NOMO-1 treated with DMSO at 0.1 percent for 48 hours (cell line): Measurements from ENCODE around the gene SLC24A3.

Experiments
- DNase-seq: peaks from one replicate; lab custom pipeline; 2025; ENCODE audit not compliant: unreplicated experiment; lab: John Stamatoyannopoulos, UW

Gene SLC24A3

DNA sequence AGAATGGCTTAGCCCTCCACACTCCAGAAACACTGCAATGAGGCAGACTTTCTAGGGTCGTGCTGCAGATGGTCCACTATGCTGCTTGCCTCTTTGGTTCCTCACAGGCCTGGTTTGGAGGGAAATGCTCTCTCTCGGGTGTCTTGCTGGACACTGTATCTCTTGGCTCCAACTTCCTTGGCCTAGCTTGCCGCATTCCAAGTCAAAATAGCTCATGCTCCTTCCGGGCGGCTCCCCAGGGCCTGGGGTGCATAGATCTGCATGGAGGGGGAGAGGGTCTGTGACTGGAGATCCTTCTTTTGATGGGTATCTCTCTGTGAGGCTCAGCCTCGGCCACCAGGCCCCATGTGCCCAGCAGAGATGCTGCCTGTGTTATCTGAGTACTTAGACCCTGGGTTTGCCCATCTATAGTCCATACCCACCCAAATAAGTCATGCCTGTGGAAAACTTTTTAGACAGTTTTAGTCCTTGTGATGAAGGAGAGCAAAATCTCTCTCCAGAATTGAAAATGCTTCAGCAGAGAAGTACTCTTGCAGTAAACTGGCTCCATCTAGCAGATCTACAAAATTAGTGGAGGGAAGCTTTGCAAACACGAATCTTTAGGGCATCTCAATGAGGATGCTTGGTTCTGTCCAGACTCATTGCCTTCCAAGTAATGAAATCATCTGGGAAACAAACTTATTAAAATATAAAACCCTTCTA is 281.5 kb downstream of the SLC24A3 start:
- DNase-seq = no peak

DNA sequence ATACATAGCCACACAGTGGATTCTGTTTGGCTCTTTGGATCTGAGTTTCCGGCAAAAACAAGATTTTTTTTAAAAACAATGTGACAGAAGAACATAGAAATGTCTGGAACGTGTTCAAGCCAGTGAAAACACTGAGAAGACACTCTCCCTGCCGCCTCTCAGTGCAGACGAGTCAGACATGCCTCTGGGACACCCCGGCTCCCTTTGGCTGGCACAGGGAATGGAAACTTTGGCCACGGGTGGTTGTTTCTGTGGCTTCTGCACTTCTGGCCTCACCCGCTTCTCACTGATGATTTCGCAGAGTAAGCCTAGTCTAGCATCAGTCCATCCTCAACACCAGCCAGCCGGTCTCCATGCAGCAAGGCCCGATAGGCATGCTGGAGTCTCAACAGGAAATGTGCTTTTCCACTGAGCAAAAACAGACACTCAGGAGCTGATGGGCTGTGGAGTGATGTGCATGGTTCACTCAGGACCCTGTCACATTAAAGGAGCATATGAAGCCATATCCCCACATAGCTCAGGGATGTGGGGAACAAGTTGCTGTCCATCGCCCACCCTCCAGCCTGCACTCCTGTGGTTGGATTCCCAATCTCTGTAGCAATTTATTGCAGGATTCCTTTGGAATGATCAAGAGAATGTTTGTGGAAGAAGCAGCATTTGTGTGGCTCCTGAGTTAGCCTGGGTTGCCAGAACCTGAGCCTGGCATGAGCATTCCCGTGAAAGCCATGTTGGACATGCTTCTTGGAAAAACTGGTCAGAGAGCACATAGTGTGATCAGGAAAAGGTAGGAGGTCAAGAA is 283.7 kb downstream of the SLC24A3 start:
- DNase-seq = no peak

DNA sequence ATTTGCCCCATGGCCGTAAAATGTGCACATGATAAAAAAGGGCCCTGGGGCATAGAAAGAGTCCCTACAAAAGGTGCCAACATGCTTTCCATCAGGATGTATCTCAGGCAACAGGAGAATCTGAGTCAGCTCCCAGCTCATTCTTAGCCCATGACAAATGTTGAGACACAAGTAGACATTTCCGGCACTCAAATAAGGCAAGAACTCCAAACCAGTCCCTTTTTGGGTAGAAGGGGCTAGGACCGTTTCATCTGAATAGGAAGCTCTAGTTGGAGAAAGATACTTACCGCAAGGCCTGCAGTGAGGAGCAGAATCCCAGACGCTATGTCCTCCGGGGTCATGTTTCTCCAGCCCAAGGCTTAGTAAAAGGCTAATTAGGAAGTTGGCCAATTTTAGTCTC is 284.6 kb downstream of the SLC24A3 start:
- no peak for DNase-seq

DNA sequence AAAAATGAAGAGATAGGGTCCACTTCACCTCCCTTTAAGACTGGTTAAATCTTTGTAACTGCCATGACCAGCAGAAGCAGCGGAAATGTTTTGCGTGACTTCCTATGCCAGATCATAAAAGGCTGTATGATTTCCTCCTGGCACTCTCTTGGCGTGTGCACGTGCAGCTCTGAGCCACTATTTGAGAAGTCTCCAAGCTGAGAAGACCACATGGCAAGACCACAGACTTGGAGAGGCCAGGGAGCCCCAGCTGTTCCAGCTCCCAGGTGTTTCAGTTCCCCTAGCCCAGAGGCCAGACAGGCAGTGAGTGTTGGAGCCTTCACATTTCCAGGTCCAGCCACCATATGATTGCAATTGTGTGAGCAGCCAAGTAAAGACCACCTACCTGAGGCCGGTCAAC is 286.3 kb downstream of the SLC24A3 start:
- DNase-seq = no peak

DNA sequence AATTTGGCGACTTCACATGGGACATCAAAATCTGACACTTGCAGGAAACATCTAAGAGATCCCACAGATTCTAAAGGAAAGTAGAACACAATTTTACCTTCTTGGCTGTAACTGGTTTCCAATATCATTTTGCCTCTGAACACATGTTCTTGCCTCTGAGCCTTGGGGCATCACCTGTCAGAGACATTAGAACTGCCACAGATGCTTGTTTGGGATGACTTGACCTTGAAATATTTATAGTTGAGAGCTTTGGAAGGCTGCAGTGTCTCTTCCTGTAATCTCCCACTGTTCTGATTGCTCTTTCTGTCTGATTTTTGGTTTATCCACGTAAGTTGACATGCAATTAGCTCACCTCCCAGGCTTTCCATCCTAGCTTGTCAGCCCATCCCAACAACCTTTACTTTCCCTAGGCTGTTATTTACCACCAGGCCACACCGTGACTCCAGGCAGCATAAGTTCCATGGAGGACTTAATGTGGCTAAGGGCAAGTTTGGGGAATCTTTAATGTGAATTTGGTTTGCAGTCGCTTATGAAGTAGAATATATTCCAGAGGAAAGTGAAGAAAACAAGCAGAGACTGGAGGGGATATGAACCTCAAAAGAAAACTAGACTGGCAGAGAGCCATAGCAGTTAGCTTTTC is 289.2 kb downstream of the SLC24A3 start:
- DNase-seq = no peak

DNA sequence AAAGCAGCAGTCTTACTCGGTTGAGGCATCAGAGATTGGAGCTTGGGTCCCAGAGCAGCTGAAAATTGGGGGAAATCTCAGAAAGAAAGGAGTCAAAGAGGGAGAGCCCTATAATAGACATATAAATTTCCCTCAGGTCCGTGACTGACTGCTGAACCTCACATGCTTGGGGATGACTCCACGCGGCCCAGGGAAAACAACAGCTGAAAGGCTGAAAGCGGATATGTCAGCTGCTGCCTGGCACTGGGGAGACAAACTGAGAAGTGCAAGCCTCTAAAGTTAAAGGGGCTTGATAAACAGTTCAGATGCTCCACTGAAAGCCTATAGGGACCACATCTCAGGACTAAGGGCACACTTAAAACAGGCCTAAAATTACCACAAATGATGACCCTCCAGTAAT is 289.7 kb downstream of the SLC24A3 start:
- no peak for DNase-seq

DNA sequence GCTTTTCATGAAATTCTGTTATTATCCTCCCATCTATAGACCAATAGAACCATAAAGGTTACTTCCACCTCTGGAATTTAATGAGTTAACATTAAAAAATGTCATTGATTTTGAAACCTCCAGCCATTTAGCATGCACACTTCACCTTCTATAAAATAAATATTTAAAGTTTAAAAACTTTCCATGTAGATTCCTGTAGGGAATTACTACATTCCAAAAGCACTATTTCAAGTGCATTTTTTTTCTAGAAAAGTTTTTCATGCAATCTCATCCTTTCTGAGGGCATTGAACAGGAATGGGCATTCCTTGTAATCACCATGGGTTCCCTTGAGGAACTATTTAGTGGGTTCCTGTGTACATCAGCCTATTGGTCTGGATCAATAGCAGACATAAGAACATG is 291.8 kb downstream of the SLC24A3 start:
- DNase-seq = no peak

DNA sequence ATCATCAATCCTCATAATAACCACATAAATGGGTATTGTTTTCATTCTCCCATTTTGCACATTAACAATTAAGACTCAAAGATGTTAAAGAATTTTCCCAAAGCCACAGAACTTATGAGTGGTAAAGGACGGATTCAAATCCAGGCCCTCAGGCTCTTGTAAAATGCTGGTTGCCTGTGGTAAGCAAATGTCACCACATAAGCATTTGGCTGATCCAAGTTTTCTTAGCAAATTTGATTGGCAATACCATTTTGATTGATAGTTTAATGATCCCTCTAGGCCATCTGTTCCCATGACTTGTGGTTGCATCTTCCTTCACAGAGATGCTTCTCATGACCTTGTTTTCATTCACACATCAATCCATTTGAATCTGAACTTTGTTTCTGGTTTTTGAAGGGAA is 293.6 kb downstream of the SLC24A3 start:
- DNase-seq = no peak

DNA sequence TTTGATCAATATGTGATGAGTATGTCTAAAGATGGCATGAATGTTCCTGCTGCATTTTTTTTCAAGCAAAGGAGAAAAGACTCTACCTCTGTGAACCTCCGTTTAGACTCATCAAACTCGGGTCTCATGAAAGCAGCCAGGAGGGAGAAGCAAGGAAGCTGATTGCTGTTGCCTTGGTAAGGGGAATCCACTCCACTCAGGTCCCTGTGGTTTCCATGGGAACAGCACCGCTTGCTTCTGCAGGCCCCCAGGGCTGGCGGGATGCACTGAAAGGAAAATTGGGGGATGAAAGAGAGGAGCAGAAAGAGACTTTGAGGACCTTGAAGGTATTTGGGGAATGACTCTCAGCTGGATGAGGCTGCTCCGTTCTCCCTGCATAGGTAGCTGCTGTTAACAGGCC is 296.0 kb downstream of the SLC24A3 start:
- DNase-seq = no peak

DNA sequence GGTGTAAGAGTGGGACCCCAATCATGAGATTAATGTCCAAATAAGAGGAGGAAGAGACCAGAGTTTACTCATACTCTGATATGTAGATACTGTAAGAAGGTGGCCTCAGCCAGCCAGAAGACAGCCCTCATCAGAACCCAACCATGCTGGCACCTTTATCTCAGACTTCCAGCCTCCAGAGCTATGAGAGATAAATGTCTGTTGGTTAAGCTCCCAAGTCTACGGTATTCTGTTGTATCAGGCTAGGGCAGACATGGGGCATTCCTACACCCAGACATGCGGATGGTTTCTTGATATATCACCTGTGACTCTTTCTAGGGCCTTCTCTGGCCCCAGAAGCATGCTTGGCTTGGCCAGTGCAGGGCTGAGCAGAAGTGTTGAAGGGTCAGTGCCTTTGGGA is 298.2 kb downstream of the SLC24A3 start:
- no peak for DNase-seq

DNA sequence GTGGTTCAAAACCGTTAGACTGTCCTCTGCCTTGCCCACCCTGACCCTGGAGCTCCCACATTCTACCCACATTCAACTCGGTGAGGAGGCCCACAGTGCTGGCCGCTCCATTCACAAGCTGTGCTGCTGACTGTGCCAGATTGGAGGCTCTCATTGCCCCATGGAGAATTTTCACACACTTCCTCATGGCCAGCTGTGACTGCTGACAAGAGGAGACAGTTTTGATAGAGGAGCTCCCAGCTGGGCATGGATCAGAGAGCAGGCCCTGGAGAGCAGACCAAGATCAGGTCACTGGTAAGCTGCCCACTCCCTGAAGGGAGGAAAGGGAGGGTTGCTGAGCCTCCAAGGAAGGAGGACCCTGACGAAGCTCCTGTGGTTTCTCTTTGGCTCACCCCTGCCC is 299.5 kb downstream of the SLC24A3 start:
- DNase-seq = no peak

DNA sequence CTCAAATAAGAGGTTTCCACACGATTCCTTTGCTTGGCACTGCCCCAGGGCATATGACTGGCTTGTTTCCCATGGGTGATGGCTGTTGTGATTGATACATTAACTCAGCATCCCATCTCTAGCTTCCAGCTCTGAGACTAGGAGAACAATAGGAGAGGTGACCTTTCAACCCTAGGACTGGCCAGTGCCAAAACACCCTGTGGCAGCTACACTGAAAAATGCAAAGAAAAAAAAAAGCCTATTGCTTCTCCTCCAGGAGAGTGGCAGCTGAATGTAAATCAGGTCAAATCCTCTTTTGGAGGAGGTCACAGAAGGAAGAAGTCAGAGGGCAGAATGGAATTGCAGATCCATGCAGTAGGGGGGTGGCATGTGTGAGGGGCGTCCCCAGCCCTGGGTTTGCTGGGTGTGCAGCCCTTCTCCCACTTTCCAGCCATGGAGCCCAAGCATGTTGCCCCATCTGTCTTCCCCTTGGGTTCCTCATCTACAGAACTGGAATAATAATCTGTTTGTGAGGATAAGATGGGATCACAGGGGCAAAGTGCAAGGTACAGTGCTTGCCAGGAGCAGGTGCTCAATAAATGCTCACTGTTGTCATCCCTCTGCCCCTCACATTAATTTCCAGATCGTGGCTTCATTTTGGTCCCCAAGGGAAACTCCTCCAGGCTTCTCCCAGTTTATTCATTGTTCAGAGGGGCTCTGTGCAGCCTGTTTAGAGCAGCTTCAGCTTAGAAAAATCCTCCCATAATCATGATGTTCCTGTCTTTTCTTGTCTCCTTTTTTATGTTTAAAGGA is 300.6 kb downstream of the SLC24A3 start:
- DNase-seq = no peak

DNA sequence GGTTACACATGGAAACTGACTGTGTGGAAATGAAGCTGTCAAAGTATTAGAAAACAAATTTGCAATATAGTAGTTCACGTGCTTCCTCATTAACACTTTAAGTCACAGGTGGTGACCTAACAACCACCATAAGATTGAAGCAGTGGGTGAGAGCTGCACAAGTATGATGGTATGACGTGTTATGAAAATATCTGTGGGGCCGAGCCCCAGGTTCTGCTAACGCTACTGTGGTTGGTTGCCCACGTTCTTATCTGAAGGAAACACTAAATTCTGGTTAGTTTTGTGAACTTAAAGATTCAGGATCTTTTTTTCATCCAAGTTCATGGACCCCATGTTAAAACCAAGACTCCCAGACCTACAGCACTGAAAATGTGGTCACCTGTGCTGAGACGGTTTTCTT is 302.6 kb downstream of the SLC24A3 start:
- DNase-seq = no peak

DNA sequence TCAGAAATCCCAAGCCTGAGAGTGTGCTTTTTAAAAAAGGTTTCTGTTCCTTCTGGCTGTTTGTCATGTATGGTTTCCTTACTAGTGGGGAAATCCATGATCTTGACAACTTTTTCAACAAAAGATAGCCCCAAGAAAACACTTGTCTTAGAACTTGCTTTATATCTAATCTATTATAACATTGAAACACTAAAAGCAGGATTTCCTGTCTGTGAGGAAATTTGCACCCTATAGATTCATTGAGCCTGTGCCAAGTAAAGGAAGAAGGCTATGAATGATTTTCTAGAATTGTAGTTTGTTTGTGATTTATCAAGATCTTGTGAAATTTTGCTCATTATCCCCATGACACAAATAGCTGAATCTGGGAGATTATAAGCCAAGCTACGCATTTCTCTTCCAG is 307.0 kb downstream of the SLC24A3 start:
- no peak for DNase-seq

DNA sequence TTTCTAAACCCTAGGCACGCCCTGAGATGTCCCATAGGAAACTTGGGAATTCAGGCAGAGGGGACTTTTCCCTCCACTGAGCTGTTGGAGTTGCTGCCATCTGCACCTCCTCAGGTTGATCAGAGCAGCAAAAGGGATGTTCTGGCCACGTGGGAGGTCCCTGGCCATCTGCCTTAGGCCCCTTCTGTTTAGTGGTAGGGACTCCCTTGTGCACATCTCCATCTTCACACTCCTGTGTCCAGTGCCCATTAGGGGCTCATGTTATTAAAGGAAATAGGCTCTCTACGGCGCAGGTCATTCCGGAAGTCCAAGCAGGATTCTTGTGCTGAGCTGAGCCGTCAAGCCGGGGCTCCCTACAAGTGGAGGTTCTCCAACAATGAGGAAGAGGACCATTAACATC is 307.8 kb downstream of the SLC24A3 start:
- DNase-seq = no peak

DNA sequence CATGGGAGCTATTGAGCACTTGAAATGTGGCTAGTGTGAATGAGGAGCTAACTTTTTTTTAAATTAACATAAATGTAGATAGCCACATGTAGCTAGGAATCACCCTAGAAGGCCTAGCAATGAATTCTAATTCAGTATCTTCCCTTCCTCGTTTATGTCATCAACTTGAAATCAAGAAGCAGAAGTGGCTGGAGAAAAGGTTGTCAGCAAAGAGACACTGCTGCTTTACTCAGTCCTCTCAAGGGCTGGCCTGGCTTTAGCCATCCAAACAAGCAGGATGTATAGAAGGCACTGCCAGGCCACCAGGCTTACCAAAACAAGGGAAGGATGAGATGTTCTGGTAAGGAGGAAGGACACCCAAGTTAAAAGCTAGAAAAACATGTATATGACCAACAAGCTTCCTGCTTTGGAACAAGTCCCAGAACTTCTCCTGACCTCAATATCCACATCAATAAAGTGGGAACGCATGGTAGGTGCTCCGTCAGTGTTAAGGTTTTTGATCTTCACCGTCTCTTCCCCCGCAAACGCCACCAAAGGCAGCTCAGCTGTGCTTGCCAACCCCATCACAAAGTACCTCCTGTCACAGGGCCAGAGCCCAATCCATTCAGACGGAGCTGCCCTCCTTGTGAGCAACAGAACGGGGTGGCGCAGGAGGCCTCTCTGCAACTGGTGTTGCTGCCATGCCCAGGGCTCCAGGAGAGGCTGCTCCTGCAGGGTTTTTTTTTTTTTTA is 309.8 kb downstream of the SLC24A3 start:
- DNase-seq = no peak

DNA sequence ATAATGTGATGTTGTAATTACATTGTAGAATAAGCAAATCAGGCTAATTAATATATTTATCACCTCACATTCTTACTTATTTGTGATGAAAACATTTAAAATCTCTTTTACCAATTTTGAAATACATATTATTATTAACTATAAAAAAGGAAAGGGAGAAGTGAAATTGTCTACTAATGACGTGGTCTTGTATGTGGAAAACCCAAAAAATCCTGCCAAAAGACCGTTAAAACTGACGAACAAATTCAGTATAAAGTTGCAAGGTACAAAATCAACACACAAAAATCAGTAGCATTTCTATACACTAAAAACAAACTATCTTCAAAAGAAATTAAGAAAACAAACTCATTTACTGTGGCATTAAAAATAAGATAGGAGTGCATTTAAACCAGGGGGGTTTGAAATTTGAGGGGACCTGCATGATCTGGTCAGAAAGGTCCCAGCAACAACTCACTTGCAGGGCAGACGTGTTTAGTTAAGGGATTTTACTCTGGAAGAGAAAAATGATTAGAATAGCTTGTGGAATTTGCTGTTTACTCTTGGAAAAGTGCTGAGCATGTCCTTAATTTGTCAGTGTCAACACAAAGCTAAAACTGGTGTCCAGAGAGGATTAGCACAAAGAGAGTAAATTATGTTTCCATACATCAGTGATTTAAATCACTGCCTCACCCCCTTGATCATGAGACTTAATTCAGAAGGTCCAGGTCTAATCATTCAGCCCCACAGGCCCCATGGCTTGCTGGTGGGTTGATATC is 310.6 kb downstream of the SLC24A3 start:
- no peak for DNase-seq

DNA sequence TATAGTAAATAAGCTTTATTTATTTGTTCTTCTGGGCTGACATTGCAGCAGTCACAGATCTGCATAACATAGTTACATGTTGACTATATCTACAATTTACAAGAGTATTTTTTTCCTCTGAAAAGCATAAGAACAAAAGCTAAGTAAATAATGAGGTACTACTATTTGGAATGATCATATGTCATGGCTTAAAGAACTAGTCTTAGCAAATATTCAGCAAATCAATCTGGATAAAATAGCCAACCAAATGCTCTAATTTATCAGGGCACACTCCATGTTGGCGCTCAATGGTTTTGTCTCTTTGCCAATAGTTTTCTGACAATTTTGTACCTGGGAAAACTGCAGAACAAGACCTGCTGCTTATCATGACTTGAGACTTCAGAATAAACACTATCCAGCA is 312.2 kb downstream of the SLC24A3 start:
- DNase-seq = no peak

DNA sequence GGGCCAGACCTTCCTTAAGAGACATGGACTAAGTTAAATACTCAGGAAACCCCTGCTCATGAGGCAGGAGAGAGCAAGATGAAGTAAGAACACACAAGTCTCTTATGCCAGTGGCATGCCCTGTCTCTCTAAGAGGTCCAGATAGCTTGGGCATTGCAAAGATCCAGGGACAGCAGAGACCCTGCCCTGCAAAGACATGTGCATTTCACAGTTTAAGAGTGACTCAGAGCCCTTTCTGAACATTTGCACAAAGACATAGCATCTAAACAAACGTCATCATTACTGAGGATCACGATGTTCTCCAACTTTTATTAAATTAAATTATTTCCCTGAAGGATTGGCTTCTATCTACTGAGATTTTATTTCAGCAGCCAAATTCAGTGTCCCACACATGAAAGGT is 315.1 kb downstream of the SLC24A3 start:
- no peak for DNase-seq
